Measurements from ENCODE around the gene SLC37A4. TPM values are rescaled to one million over a fixed set of nuclear protein-coding genes. Genes with fewer than 3 reads are reported as not detected.
A peak's percentile ranks its signal among the peaks of the same experiment; 100 is the strongest.

The SLC37A4 gene
- total and polyA plus RNA-seq, 2 of the 13 experiments (the other 11 are each of a cell fraction or from before 2014, with no cell fraction given): 43.0 to 56.1 TPM

DNA sequence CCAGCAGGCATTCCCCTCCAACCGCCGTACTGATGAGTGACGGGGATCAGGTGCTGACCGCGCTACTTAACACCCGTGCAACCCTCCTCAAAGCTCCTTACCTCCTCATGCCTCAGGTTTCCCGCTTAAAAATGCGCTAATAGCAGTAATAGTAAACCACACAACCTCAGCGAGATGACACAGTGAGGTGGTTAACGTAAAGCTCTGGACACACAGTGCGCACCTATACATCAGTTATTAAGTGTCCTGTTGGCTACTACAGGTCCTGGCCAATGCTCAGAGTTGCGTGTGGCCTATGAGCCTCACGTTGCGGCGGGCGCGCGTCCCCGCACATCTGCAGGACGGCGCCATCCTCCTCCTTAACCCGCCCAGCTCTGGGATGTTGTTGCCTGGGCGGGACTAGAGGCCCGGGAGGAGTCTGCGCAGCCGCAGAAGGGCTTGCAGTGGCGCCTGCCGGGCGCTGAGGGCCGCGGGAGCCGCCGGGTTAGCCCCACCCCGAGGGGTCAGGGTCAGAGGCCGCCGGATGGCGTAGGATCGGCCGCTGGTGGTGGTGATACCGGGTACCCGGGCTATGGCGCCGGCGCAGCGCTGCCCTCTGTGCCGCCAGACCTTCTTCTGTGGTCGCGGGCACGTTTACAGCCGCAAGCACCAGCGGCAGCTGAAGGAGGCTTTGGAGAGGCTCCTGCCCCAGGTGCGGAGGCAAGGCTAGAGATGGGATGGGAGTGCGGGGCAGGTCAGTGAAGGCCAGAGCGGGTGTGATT is 32.9 kb downstream of the SLC37A4 start, which contains the start of gene CENATAC (continued):
- TF ChIP-seq, protein P1, sequence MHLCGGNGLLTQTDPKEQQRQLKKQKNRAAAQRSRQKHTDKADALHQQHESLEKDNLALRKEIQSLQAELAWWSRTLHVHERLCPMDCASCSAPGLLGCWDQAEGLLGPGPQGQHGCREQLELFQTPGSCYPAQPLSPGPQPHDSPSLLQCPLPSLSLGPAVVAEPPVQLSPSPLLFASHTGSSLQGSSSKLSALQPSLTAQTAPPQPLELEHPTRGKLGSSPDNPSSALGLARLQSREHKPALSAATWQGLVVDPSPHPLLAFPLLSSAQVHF (CRISPR knock-in tag; IDR thresholded peaks at IDR 0.05): no peak
- 0 out of 2 replicates have a peak, but pooled peaks have one; percentile 34 for TF ChIP-seq ZNF670 (CRISPR knock-in tag; IDR thresholded peaks at IDR 0.05; ENCODE audit: borderline replicate concordance)
- peak; percentile 48; the same call in 1 of the 2 replicates for TF ChIP-seq RARA (CRISPR knock-in tag; IDR thresholded peaks at IDR 0.05)
- no peak for TF ChIP-seq PTBP1 (IDR thresholded peaks at IDR 0.05; ENCODE audit: low read depth, low read length, poor library complexity, severe bottlenecking)
- TF ChIP-seq NKX3-1 (CRISPR knock-in tag; IDR thresholded peaks at IDR 0.05): no peak
- peak; percentile 72; the same call in 1 of the 2 replicates for TF ChIP-seq NR1H2 (CRISPR knock-in tag; IDR thresholded peaks at IDR 0.05; ENCODE audit: borderline replicate concordance, low read depth)
- TF ChIP-seq HMG20A (CRISPR knock-in tag; IDR thresholded peaks at IDR 0.05; ENCODE audit: borderline replicate concordance): no peak
- TF ChIP-seq, protein P2, sequence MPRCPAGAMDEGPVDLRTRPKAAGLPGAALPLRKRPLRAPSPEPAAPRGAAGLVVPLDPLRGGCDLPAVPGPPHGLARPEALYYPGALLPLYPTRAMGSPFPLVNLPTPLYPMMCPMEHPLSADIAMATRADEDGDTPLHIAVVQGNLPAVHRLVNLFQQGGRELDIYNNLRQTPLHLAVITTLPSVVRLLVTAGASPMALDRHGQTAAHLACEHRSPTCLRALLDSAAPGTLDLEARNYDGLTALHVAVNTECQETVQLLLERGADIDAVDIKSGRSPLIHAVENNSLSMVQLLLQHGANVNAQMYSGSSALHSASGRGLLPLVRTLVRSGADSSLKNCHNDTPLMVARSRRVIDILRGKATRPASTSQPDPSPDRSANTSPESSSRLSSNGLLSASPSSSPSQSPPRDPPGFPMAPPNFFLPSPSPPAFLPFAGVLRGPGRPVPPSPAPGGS (CRISPR knock-in tag; IDR thresholded peaks at IDR 0.05): no peak; the same call in 1 of the 2 replicates
- TF ChIP-seq ZNF598 (CRISPR knock-in tag; IDR thresholded peaks at IDR 0.05; ENCODE audit: borderline replicate concordance): no peak; the same call in 1 of the 2 replicates
- TF ChIP-seq, protein P3, sequence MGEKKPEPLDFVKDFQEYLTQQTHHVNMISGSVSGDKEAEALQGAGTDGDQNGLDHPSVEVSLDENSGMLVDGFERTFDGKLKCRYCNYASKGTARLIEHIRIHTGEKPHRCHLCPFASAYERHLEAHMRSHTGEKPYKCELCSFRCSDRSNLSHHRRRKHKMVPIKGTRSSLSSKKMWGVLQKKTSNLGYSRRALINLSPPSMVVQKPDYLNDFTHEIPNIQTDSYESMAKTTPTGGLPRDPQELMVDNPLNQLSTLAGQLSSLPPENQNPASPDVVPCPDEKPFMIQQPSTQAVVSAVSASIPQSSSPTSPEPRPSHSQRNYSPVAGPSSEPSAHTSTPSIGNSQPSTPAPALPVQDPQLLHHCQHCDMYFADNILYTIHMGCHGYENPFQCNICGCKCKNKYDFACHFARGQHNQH (CRISPR knock-in tag; IDR thresholded peaks at IDR 0.05): peak; percentile 52; the same call in 1 of the 2 replicates
- TF ChIP-seq, protein P4, sequence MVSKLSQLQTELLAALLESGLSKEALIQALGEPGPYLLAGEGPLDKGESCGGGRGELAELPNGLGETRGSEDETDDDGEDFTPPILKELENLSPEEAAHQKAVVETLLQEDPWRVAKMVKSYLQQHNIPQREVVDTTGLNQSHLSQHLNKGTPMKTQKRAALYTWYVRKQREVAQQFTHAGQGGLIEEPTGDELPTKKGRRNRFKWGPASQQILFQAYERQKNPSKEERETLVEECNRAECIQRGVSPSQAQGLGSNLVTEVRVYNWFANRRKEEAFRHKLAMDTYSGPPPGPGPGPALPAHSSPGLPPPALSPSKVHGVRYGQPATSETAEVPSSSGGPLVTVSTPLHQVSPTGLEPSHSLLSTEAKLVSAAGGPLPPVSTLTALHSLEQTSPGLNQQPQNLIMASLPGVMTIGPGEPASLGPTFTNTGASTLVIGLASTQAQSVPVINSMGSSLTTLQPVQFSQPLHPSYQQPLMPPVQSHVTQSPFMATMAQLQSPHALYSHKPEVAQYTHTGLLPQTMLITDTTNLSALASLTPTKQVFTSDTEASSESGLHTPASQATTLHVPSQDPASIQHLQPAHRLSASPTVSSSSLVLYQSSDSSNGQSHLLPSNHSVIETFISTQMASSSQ (IDR thresholded peaks at IDR 0.05; ENCODE audit: low read depth): no peak
- TF ChIP-seq, protein P4 (CRISPR knock-in tag; IDR thresholded peaks at IDR 0.05; ENCODE audit: borderline replicate concordance): peak; percentile 36; the same call in 1 of the 2 replicates
- peak; percentile 40; the same call in 1 of the 2 replicates for TF ChIP-seq ZSCAN21 (CRISPR knock-in tag; IDR thresholded peaks at IDR 0.05; ENCODE audit: borderline replicate concordance)
- peak; percentile 64 for TF ChIP-seq MTA1 (CRISPR knock-in tag; IDR thresholded peaks at IDR 0.05; ENCODE audit: borderline replicate concordance)
- TF ChIP-seq, protein P5, sequence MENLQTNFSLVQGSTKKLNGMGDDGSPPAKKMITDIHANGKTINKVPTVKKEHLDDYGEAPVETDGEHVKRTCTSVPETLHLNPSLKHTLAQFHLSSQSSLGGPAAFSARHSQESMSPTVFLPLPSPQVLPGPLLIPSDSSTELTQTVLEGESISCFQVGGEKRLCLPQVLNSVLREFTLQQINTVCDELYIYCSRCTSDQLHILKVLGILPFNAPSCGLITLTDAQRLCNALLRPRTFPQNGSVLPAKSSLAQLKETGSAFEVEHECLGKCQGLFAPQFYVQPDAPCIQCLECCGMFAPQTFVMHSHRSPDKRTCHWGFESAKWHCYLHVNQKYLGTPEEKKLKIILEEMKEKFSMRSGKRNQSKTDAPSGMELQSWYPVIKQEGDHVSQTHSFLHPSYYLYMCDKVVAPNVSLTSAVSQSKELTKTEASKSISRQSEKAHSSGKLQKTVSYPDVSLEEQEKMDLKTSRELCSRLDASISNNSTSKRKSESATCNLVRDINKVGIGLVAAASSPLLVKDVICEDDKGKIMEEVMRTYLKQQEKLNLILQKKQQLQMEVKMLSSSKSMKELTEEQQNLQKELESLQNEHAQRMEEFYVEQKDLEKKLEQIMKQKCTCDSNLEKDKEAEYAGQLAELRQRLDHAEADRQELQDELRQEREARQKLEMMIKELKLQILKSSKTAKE (CRISPR knock-in tag; IDR thresholded peaks at IDR 0.05; ENCODE audit: borderline replicate concordance): 0 out of 2 replicates have a peak, but pooled peaks have one; percentile 26
- TF ChIP-seq ZMYM2 (CRISPR knock-in tag; IDR thresholded peaks at IDR 0.05): no peak
- no peak for TF ChIP-seq RARG (CRISPR knock-in tag; IDR thresholded peaks at IDR 0.05; ENCODE audit: low read depth)
- TF ChIP-seq ZNF335 (CRISPR knock-in tag; IDR thresholded peaks at IDR 0.05): no peak; the same call in 1 of the 2 replicates
- TF ChIP-seq PLRG1 (conservative IDR thresholded peaks at IDR 0.05): no peak

Data from HepG2 (cell line).